Panc1 (cell line): ENCODE data around the gene CDADC1. TPM values are rescaled to one million over a fixed set of nuclear protein-coding genes. Genes with fewer than 3 reads are reported as not detected.

Experiments
- ATAC-seq: fragments of 200-7000 bp; cut with Tn5 transposase; 2 replicates; pipeline ENCODE4 v1.9.1; 2020; ENCODE audit warnings: mild to moderate bottlenecking, moderate library complexity
- BruUV-seq: library from RNA; stranded (reverse); fragments of 400-500 nt; replicated peaks from 2 replicates; lab custom pipeline; 2021; lab: Mats Ljungman, UMichigan
- CTCF ChIA-PET: fragments of 300-600 bp; sonication (Branson Sonifier 250); formaldehyde crosslinking; loops from one replicate; lab custom pipeline; 2022; ENCODE audit warnings: antibody characterized with exemption; lab: Charles Lee
- POLR2A ChIA-PET: fragments of 300-600 bp; sonication (Branson Sonifier 250); formaldehyde crosslinking; loops from one replicate; lab custom pipeline; 2022; ENCODE audit warnings: antibody characterized with exemption; lab: Charles Lee
- DNase-seq: peaks from one replicate; pipeline ENCODE4 v3.0.0-alpha.2; 2010; ENCODE audit warnings: low read depth, low spot score
- H3K27ac ChIP-seq: 2 replicates; pipeline ENCODE4 v1.5.1; 2011; ENCODE audit warnings: mild to moderate bottlenecking, low read length, inconsistent platforms
- H3K27me3 ChIP-seq: fragments of 200-500 bp; sonication (Bioruptor generic); 2 replicates; pipeline ENCODE4 v1.6.0; 2014; ENCODE audit warnings: low read length, inconsistent platforms; ENCODE audit not compliant: control insufficient read depth, insufficient read depth
- H3K36me3 ChIP-seq: fragments of 200-500 bp; sonication (Bioruptor generic); 2 replicates; pipeline ENCODE4 v1.5.1; 2014; ENCODE audit warnings: inconsistent platforms, mild to moderate bottlenecking, low read length, moderate library complexity; ENCODE audit not compliant: control insufficient read depth, insufficient read depth
- H3K4me1 ChIP-seq: 2 replicates; pipeline ENCODE4 v1.5.1; 2011; ENCODE audit warnings: inconsistent platforms, mild to moderate bottlenecking, low read length, moderate library complexity; ENCODE audit not compliant: control insufficient read depth, insufficient read depth
- H3K4me3 ChIP-seq, 2 experiments: 2 replicates each; pipeline ENCODE4 v1.5.1; 2011 to 2012; ENCODE audit warnings: low read depth in 2 of 2, low read length in 2 of 2, mild to moderate bottlenecking in 2 of 2, inconsistent platforms in 1 of 2, moderate library complexity in 1 of 2
- H3K9me3 ChIP-seq: fragments of 200-500 bp; sonication (Bioruptor generic); 2 replicates; pipeline ENCODE4 v1.5.1; 2014; ENCODE audit warnings: low read depth, mild to moderate bottlenecking, inconsistent platforms, low read length, moderate library complexity; ENCODE audit not compliant: control insufficient read depth, insufficient read depth
- POLR2AphosphoS5 ChIP-seq: IDR thresholded peaks from 2 replicates; pipeline ENCODE4 v1.6.1; 2012; ENCODE audit warnings: mild to moderate bottlenecking, low read depth, low read length, moderate library complexity
- SIN3A ChIP-seq: IDR thresholded peaks from 2 replicates; pipeline ENCODE4 v1.6.1; 2012; ENCODE audit warnings: low read depth, mild to moderate bottlenecking, low read length, moderate library complexity, borderline replicate concordance; ENCODE audit not compliant: insufficient read depth
- TCF7L2 ChIP-seq: IDR thresholded peaks from 2 replicates; pipeline ENCODE4 v1.6.1; 2011; ENCODE audit warnings: mild to moderate bottlenecking, low read depth, low read length, inconsistent platforms
- in situ Hi-C: cut with HindIII; loops from 2 replicates; pipeline ENCODE4 v1.10.0; 2016; ENCODE audit warnings: low sequenced_read_pairs, low pct_unique_long_range_greater_than_20kb
- intact Hi-C: fragments of 100-400 bp; cut with micrococcal nuclease; formaldehyde crosslinking; loops from one replicate; pipeline ENCODE4 v1.10.0; 2022; ENCODE audit not compliant: unreplicated experiment
- total RNA-seq: library from RNA; stranded (reverse); gene quantifications from one replicate; pipeline ENCODE4 v1.2.1, GENCODE V29; 2021; ENCODE audit not compliant: unreplicated experiment
- TF ChIP-seq, protein P1 (sequence below), 2 experiments: IDR thresholded peaks; 2 replicates each; pipeline ENCODE4 v1.6.1; 2011 to 2012; ENCODE audit warnings: low read depth in 2 of 2, control low read depth in 1 of 2, low read length in 1 of 2, mild to moderate bottlenecking in 1 of 2, moderate library complexity in 1 of 2; ENCODE audit not compliant: insufficient read depth in 1 of 2
- TF ChIP-seq, protein P2 (sequence below): fragments of 450-650 bp; IDR thresholded peaks from 2 replicates; pipeline ENCODE4 v1.5.1; 2017; ENCODE audit warnings: mild to moderate bottlenecking

Gene CDADC1
- total RNA-seq, 1 experiment from 2014 or later = 11.8 TPM

DNA sequence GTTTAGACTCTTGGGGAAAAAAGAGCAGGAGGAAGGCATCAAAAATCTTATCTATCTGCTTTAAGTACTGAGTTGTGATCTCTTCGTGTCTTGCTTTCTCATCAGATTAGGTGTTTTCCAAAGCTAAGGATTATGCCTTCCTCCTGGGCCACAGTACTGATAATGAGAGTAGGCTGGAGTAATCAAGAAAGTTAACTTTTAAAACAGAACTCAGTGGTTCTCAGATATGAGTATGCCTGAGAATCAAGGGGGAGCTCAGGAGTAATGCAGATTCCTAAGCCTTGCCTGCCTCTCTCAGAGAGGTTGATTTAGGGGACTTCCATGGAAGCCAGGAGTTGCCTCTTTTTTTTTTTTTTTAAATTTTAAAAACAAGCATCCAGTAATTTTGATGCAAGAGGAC, 23.5 kb downstream of the CDADC1 start:
- CTCF ChIA-PET = no interaction called here
- no TSS peak for BruUV-seq
- H3K27me3 ChIP-seq = no peaks in the 10 kb centered on the region
- intact Hi-C loops (no loop called here), in situ Hi-C loops (no loop called here)
- TF ChIP-seq SIN3A (no peak), TCF7L2 (no peak)
- TF ChIP-seq, protein P1, sequence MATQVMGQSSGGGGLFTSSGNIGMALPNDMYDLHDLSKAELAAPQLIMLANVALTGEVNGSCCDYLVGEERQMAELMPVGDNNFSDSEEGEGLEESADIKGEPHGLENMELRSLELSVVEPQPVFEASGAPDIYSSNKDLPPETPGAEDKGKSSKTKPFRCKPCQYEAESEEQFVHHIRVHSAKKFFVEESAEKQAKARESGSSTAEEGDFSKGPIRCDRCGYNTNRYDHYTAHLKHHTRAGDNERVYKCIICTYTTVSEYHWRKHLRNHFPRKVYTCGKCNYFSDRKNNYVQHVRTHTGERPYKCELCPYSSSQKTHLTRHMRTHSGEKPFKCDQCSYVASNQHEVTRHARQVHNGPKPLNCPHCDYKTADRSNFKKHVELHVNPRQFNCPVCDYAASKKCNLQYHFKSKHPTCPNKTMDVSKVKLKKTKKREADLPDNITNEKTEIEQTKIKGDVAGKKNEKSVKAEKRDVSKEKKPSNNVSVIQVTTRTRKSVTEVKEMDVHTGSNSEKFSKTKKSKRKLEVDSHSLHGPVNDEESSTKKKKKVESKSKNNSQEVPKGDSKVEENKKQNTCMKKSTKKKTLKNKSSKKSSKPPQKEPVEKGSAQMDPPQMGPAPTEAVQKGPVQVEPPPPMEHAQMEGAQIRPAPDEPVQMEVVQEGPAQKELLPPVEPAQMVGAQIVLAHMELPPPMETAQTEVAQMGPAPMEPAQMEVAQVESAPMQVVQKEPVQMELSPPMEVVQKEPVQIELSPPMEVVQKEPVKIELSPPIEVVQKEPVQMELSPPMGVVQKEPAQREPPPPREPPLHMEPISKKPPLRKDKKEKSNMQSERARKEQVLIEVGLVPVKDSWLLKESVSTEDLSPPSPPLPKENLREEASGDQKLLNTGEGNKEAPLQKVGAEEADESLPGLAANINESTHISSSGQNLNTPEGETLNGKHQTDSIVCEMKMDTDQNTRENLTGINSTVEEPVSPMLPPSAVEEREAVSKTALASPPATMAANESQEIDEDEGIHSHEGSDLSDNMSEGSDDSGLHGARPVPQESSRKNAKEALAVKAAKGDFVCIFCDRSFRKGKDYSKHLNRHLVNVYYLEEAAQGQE (IDR thresholded peaks at IDR 0.05; ENCODE audit: insufficient read depth in 1 of 2, low read depth in 2 of 2, low read length in 1 of 2) = no peak
- TF ChIP-seq, protein P2, sequence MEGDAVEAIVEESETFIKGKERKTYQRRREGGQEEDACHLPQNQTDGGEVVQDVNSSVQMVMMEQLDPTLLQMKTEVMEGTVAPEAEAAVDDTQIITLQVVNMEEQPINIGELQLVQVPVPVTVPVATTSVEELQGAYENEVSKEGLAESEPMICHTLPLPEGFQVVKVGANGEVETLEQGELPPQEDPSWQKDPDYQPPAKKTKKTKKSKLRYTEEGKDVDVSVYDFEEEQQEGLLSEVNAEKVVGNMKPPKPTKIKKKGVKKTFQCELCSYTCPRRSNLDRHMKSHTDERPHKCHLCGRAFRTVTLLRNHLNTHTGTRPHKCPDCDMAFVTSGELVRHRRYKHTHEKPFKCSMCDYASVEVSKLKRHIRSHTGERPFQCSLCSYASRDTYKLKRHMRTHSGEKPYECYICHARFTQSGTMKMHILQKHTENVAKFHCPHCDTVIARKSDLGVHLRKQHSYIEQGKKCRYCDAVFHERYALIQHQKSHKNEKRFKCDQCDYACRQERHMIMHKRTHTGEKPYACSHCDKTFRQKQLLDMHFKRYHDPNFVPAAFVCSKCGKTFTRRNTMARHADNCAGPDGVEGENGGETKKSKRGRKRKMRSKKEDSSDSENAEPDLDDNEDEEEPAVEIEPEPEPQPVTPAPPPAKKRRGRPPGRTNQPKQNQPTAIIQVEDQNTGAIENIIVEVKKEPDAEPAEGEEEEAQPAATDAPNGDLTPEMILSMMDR = no peak
- H3K4me1 ChIP-seq = no peaks in the 10 kb centered on the region
- H3K9me3 ChIP-seq = no peaks in the 10 kb centered on the region
- H3K36me3 ChIP-seq = no peaks in the 10 kb centered on the region
- ATAC-seq = no peak
- H3K4me3 ChIP-seq = no peak overlapping the region
- DNase-seq = no peak
- H3K27ac ChIP-seq = no peak overlapping the region
- POLR2A ChIA-PET = no interaction called here

DNA sequence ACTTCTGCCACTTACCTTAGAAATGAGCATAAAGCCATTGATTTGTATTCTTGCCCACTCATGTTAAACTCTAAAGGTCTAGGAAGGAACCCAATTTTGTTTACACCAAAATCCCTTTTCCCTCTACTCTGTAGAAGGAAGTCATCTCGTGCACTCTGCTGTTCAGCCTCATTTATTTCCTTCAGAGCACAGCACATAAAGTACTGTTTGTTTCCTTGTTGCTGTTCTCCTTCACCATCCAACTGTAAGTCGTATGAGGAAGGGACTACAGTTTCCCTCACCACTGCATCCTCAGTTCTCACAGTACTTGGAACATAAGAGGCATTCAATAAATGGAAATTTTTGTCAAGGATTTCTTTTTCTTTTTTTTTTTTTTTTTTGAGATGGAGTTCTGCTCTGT, 24.6 kb downstream of the CDADC1 start:
- H3K9me3 ChIP-seq = no peaks in the 10 kb centered on the region

More for the DNA sequence above, 24.6 kb downstream of the CDADC1 start:
- POLR2A ChIA-PET = no interaction called here
- Histone ChIP-seq H3K36me3 (no peaks in the 10 kb centered on the region), H3K27me3 (no peaks in the 10 kb centered on the region), H3K4me1 (no peaks in the 10 kb centered on the region), H3K4me3 (no peak overlapping the region), H3K27ac (no peak overlapping the region)
- in situ Hi-C loops = no loop called here
- intact Hi-C loops = no loop called here
- no peak for ATAC-seq
- no peak for DNase-seq
- BruUV-seq = no TSS peak
- TF ChIP-seq SIN3A = no peak
- TF ChIP-seq, protein P1 (IDR thresholded peaks at IDR 0.05; ENCODE audit: insufficient read depth in 1 of 2, low read depth in 2 of 2, low read length in 1 of 2) = no peak
- TF ChIP-seq, protein P2 = no peak
- no peak for TF ChIP-seq POLR2AphosphoS5
- TF ChIP-seq TCF7L2 = no peak
- CTCF ChIA-PET = interaction anchor here (0.7 kb wide), 2 partner anchors 9 to 68 kb away, joined by 6 to 7 read pairs; no protein-coding TSS in a partner anchor
